PFSK-1 (cell line): Measurements from ENCODE around the gene PTPRN2.

Experiments used
- FOXP2 ChIP-seq: optimal IDR thresholded peaks from 2 replicates; pipeline ENCODE3; 2011; ENCODE audit warnings: borderline replicate concordance, control low read depth, inconsistent platforms; ENCODE audit not compliant: insufficient read depth; ENCODE audit errors: extremely low read length, extremely low read depth
- POLR2AphosphoS5 ChIP-seq: IDR thresholded peaks from 2 replicates; pipeline ENCODE4 v1.6.1; 2012; ENCODE audit warnings: low read depth, mild to moderate bottlenecking, control low read depth, low read length, moderate library complexity
- SIN3A ChIP-seq: IDR thresholded peaks from 2 replicates; pipeline ENCODE4 v1.6.1; 2012; ENCODE audit warnings: mild to moderate bottlenecking, low read length, moderate library complexity, borderline replicate concordance; ENCODE audit not compliant: insufficient read depth
- TAF1 ChIP-seq: IDR thresholded peaks from 2 replicates; pipeline ENCODE4 v1.6.1; 2012; ENCODE audit warnings: low read length, control low read depth, borderline replicate concordance; ENCODE audit not compliant: insufficient read depth
- TF ChIP-seq, protein P1 (sequence below), 2 experiments: IDR thresholded peaks; 2 replicates each; pipeline versions ENCODE4 v1.6.1 to v1.8.0; 2011 to 2012; ENCODE audit warnings: low read depth in 2 of 2, low read length in 2 of 2, control low read depth in 1 of 2, inconsistent platforms in 1 of 2, mild to moderate bottlenecking in 1 of 2, moderate library complexity in 1 of 2; ENCODE audit not compliant: insufficient read depth in 1 of 2

The PTPRN2 gene

DNA sequence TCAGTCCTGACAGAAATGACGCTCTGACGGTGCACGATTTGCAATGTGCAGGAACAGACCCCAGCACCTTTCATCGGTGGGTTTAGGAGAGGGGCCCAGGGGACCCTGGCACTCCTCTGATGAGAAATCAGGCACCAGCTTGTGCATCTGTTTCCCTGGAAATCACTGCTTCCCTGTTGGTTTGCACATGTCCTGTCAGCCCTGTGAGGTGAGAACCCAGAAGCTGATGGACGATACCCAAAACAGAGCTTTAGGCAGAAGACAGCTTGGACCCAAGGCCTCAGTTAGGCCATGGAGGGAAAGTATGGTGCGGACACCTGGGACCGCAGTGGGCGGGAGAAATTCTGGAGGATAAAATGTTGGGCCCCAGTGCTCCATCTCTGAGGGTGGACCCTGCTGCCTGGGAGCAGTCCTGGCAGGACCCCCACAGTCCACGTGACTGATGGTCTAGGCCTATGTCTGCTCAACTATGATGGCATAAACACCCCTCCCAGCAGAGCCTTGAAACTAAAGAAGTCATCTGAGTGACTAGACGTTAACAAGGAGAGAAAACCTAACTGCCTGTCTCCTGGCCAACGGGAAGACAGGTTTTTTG lies 242.8 kb downstream of the PTPRN2 start:
- TF ChIP-seq SIN3A (no peak), FOXP2 (no peak), POLR2AphosphoS5 (no peak), TAF1 (no peak)
- TF ChIP-seq, protein P1, sequence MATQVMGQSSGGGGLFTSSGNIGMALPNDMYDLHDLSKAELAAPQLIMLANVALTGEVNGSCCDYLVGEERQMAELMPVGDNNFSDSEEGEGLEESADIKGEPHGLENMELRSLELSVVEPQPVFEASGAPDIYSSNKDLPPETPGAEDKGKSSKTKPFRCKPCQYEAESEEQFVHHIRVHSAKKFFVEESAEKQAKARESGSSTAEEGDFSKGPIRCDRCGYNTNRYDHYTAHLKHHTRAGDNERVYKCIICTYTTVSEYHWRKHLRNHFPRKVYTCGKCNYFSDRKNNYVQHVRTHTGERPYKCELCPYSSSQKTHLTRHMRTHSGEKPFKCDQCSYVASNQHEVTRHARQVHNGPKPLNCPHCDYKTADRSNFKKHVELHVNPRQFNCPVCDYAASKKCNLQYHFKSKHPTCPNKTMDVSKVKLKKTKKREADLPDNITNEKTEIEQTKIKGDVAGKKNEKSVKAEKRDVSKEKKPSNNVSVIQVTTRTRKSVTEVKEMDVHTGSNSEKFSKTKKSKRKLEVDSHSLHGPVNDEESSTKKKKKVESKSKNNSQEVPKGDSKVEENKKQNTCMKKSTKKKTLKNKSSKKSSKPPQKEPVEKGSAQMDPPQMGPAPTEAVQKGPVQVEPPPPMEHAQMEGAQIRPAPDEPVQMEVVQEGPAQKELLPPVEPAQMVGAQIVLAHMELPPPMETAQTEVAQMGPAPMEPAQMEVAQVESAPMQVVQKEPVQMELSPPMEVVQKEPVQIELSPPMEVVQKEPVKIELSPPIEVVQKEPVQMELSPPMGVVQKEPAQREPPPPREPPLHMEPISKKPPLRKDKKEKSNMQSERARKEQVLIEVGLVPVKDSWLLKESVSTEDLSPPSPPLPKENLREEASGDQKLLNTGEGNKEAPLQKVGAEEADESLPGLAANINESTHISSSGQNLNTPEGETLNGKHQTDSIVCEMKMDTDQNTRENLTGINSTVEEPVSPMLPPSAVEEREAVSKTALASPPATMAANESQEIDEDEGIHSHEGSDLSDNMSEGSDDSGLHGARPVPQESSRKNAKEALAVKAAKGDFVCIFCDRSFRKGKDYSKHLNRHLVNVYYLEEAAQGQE (IDR thresholded peaks at IDR 0.05; ENCODE audit: insufficient read depth in 1 of 2, low read depth in 2 of 2, low read length in 2 of 2) = no peak

DNA sequence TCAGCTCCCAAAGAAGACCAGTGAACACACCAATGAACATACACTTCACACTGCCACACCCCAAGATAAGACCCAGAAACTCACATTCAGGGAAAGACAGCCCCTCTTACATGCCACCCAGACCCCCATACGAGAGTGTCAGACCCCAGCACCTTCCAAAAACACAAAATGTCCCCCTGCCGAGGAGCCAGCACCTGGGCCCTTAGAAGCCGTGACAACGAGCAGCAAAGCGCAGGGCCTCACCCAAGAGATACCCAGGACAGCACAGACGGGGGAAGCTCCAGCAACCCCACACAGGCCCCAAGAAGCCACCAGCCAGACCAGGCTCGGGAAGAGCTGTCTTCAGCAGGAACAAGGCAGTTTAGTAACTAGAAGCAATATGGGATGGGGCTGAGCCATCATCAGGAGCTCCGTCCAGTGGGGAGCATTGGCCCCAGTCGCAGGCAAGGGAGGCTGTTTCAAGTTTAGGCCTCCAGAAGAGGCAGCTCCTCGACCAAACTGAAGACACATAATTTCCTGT lies 243.6 kb downstream of the PTPRN2 start:
- TF ChIP-seq, protein P1 (IDR thresholded peaks at IDR 0.05; ENCODE audit: insufficient read depth in 1 of 2, low read depth in 2 of 2, low read length in 2 of 2) = no peak
- TF ChIP-seq FOXP2 (no peak), SIN3A (no peak), TAF1 (no peak), POLR2AphosphoS5 (no peak)

DNA sequence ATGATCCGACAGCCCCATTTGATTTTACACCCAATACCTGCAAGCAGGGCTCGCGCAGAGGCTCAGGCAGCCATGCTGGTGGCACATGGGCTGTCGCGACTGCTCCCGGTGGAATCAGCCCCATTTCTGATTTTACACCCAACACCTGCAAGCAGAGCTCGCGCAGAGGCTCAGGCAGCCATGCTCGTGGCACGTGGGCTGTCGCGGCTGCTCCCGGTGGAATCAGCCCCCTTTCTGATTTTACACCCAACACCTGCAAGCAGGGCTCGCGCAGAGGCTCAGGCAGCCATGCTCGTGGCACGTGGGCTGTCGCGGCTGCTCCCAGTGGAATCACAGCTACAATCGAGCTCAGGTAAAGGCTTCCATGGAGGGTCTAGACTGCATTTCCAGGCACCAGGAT lies 244.1 kb downstream of the PTPRN2 start:
- TF ChIP-seq POLR2AphosphoS5 = no peak
- TF ChIP-seq TAF1 = no peak
- no peak for TF ChIP-seq FOXP2
- TF ChIP-seq SIN3A = no peak
- TF ChIP-seq, protein P1 (IDR thresholded peaks at IDR 0.05; ENCODE audit: insufficient read depth in 1 of 2, low read depth in 2 of 2, low read length in 2 of 2) = no peak

DNA sequence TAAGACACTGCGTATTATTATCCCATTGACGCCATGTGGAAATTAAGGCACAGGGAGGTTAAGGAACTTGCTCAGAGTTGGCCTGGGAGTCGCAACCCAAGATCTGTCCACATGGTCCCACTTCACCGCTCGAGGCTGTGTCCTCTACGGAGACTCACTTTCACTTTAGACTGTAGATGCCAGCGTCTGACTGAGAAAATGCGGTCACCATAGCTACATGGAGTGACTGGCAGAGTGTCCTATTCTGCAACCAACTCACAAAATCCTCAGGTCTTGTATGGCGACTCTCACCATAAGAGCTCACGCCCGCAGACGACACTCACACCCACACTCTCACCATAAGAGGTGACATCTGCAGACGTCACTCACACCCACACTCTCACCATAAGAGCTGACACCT lies 257.9 kb downstream of the PTPRN2 start:
- TF ChIP-seq FOXP2 = no peak
- TF ChIP-seq, protein P1 (IDR thresholded peaks at IDR 0.05; ENCODE audit: insufficient read depth in 1 of 2, low read depth in 2 of 2, low read length in 2 of 2) = no peak
- no peak for TF ChIP-seq TAF1
- TF ChIP-seq POLR2AphosphoS5 = no peak
- TF ChIP-seq SIN3A = no peak
